Suppressor macrophage treated with lipopolysaccharide for 4 hours (primary cell): ENCODE data around the gene SKA2.
"Not testable (repeated sequence)": the region's sequence is repeated elsewhere in the genome, so short reads cannot be mapped to it uniquely, and the experiment has no call there.

Experiments
- DNase-seq: peaks from one replicate; pipeline ENCODE4 v3.0.0-alpha.2; 2020

Gene SKA2

DNA sequence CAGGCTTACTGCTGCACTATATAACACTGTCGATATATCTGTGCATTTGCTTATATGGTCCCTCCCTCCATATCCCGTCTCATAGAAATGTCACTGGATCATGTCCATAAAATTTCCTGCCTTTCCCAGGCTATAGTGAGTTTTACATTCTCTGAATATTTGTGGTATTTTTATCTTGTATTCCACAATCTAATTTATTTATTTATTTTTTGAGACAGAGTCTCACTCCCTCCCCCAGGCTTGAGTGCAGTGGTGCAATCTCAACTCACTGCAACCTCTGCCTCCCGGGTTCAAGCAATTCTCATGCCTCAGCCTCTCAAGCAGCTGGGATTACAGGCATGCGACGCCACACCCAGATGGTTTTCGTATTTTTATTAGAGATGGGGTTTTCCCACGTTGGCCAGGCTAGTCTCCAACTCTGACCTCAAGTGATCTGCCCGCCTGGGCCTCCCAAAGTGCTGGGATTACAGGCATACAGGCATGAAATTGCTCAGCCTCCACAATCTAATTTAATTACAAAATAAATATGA, 61.2 kb downstream of the SKA2 start:
- DNase-seq, result no peak

DNA sequence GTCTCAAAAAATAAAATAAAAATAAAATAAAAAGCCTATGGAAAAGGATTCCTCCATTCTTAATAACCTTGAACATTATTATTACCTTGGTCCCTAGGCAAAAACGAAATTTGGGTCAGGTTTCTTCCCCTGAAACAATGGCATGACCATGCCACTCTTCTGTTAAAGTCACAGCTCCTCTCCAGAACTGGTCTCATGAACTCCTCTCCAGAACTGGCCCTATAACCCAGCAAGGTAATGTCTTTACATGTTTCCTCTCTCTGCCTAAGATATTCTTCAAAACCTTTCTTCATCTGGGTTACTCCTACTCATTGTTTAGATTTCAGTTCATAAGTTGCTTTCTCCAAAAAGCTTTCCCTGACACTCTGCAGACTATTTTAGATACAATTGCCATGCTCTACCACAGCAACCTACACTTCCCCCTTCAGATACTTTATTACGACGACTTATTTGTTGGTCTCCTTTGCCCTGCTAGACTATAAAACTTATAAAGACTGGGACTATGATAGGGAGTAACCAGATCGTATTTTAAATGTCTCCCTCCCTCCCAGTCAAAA, 61.8 kb downstream of the SKA2 start:
- no peak for DNase-seq

DNA sequence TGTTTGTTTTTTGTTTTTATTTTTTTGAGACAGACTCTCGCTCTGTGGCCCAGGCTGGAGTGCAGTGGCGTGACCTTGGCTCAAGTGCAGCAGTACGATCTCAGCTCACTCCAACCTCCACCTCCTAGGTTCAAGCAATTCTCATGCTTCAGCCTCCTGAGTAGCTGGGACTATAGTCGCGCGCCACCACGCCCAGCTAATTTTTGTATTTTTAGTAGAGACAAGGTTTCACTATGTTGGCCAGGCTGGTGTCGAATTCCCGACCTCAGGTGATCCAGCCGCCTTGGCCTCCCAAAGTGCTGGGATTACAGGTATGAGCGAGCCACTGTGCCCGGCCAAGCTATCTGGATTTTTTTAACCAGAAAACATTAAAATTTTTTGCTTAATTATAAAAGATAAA, 64.4 kb downstream of the SKA2 start:
- not testable (repeated sequence) for DNase-seq

DNA sequence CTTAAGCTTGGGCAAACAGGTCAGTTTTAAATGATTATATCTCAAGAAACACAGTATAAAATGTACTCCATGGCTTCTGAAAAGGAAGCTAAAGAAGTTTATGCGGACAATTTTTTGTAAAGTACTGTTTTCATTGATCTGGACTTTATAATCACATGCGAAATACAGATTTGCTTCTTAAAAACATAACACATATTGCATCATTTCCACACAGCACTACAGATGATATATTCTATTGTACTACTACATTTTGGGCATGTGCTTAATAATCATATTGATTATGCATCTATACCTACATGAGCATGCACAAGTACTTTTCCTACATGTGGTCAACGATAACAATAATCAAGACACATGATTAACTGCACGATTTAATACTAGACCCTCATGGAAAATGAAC, 70.8 kb downstream of the SKA2 start:
- no peak for DNase-seq

DNA sequence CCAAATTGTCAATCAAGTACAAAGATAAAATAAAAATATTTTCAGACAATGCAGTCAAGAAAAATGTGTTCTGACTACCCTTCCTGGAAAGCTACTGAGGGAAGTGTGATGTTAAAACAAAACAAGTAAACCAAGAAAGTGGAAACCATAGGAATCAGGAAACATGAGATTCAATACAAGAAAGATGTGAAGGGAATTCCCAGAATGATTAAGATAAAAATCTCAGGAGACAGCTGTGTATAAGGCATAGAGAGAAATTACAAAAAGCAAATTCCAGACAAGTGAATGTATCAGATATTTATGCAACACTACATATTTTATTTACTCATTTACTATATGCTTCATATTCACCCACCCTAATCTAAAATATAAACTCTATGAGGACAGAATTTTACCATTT, 80.5 kb downstream of the SKA2 start:
- no peak for DNase-seq

DNA sequence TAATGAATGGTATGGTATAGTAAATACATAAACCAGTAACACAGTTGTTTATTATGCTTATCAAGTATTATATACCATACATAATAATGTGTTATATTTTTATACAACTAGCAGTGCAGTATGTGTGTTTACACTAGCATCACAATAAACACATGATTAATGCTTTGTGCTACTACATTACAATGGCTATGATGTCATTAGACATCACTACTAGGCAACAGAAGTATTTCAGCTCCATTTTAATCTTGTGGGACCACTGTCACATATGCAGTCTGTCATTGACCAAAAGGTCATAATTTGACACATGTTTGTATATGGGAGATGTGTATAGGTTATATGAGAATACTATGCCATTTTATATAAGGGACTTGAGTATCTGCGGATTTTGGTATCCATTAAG, 81.0 kb downstream of the SKA2 start:
- no peak for DNase-seq

DNA sequence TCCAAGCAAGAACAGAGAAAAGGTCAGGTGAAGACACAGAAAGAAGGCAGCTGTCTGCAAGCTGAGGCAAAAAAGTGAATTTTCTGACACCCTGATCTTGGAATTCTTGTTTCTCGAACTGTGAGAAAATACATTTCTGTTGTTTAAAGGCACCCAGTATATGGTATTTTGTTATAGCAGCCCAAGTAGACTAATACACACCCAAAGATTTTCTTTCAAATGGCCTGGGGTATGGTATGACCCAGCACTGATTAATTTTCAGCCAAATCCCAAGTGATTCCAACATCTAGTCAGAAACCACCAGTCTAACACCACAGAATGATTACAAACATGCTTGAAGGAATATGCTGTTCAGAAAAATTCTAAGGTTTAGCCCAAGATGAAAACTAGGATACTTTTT, 85.1 kb downstream of the SKA2 start:
- no peak for DNase-seq

DNA sequence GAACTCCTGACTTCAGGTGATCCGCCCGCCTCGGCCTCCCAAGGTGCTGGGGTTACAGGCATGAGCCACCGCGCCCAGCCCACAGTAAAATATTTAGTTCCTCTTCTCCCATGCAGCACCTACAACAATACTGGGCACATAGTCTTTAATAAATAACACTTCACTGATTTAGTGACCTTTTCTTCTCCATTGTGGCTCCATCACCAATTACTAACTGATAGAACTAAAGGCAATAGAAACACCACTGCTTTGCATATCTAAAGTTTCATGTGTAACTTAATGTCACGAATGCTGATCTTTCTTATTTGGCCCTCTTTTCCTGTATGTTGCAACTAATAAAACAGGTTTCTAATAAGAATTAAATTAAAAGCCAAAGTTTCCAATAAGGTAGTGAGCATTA, 87.2 kb downstream of the SKA2 start:
- DNase-seq, result no peak

DNA sequence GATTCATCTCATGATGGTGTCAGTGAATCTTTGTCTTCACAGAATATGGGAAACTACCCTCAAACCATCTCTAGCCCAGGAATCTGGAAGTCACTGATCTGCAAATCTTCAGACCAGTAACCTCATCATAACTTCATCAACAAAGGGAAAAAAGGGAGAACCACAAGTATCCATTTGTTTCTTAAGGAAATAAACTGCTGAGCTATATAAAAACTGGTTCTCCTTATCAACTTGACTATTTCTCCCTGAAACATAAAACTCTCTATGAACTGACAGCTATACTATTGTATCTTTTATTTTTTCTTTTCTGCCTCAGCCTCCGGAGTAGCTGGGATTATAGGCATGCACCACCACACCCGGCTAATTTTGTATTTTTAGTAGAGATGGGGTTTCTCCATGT, 87.6 kb downstream of the SKA2 start:
- DNase-seq, result no peak

DNA sequence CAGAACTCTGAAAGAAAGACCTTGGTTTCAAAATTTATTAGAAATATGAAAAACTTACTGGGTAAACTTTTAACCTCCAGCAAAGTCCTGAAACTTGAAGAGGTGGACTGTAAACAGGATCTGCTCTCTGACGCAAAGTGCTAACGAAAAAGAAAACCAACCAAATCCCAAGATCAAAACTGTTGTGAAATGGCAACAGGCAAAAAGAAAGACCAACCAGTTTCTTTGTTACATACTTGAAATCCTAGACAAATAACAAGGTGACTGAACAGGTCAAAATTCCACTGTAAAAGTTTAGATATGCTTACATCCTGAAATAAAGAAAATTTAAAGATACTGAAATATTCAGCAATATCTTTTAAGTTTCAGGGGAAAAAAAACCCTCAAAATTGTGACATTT, 92.5 kb downstream of the SKA2 start:
- DNase-seq, result no peak
